HUES64 (cell line): ENCODE measurements around the gene RAB43.

Source experiments
- H3K27ac ChIP-seq: 2 replicates; pipeline ENCODE4 v1.7.0; 2013; ENCODE audit warnings: low read depth, low read length, inconsistent platforms
- H3K27me3 ChIP-seq: 2 replicates; pipeline ENCODE4 v1.6.1; 2013; ENCODE audit warnings: mild to moderate bottlenecking, low read length; ENCODE audit not compliant: insufficient read depth
- H3K36me3 ChIP-seq: 2 replicates; pipeline ENCODE4 v1.6.1; 2013; ENCODE audit warnings: mild to moderate bottlenecking, low read length; ENCODE audit not compliant: insufficient read depth
- H3K4me1 ChIP-seq: 2 replicates; pipeline ENCODE4 v1.6.1; 2013; ENCODE audit warnings: mild to moderate bottlenecking, low read length, moderate library complexity; ENCODE audit not compliant: insufficient read depth
- H3K4me3 ChIP-seq: 2 replicates; pipeline ENCODE4 v1.5.1; 2013; ENCODE audit warnings: mild to moderate bottlenecking, low read length, moderate library complexity
- H3K9ac ChIP-seq: 2 replicates; pipeline ENCODE4 v1.6.1; 2013; ENCODE audit warnings: mild to moderate bottlenecking, low read depth, low read length
- H3K9me3 ChIP-seq: 2 replicates; pipeline ENCODE4 v1.6.1; 2013; ENCODE audit warnings: low read depth, low read length; ENCODE audit not compliant: insufficient read depth
- WGBS: fragments of 150-250, 120-280 bp; methylation state at CpG from one replicate; pipeline ENCODE4 v1.1.7; 2013; ENCODE audit warnings: missing lambda C conversion rate; 5-methylcytosine and 5-hydroxymethylcytosine counted together

The RAB43 gene

DNA sequence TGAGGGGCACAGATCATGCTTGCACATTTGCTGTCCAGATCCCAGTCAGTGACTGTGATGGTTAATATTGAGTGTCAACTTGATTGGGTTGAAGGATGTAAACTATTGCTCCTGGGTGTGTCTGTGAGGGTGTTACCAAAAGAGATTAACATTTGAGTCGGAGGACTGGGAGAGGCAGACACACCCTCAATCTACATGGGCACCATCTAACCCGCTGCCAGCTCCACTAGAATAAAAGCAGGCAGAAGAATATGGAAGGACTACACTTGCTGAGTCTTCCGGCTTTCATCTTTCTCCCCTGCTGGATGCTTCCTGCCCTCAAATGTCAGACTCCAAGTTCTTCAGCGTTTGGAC, 55.9 kb downstream of the RAB43 start:
- H3K4me1 ChIP-seq: peaks cover 3% of the 10 kb centered on the region; the same call in 1 of the 2 replicates

DNA sequence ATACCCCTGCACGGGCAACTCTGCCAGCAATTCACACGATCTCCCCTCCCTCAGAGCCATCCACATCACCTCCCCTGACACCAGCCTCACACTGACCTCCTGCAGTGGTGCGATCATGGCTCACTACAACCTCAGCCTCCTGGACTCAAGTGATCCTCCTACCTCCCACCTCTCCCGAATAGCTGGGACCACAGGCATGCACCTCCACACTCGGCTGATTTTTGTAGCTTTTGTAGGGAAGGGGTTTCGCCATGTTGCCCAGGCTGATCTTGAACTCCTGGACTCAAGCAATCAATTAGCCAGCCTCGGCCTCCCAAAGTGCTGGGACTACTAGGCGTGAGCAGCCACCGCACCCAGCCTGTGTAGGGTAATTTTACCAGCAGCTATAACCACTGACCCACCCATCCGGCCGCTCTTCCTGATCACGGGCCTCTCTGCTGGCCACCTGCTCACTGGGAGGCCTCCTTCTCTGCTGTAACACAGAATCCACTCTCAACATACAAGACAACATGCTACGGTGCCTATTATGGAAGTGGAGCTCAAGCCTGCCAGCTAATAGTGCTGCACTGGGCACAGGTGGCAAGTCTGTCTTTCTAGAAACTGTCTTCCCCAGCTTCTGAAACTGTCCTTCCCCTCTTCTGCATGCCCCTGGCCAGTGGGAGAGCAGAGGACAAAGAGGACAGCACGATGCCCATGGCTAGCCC, 56.4 kb downstream of the RAB43 start:
- no peaks in the 10 kb centered on the region for H3K27me3 ChIP-seq
- H3K27ac ChIP-seq: no peak overlapping the region
- WGBS: 92% methylated on average over 14 of the region's 14 CpGs
- H3K9me3 ChIP-seq: no peaks in the 10 kb centered on the region
- H3K4me3 ChIP-seq: no peak overlapping the region
- no peaks in the 10 kb centered on the region for H3K36me3 ChIP-seq
- no peak overlapping the region for H3K9ac ChIP-seq
- H3K4me1 ChIP-seq: peaks cover 3% of the 10 kb centered on the region; the same call in 1 of the 2 replicates

More for the DNA sequence above, 55.9 kb downstream of the RAB43 start:
- H3K27ac ChIP-seq: no peak overlapping the region
- no peaks in the 10 kb centered on the region for H3K27me3 ChIP-seq
- no peak overlapping the region for H3K9ac ChIP-seq
- no peaks in the 10 kb centered on the region for H3K9me3 ChIP-seq
- WGBS: 96% methylated on average over 4 of the region's 4 CpGs
- no peak overlapping the region for H3K4me3 ChIP-seq
- H3K36me3 ChIP-seq: no peaks in the 10 kb centered on the region

DNA sequence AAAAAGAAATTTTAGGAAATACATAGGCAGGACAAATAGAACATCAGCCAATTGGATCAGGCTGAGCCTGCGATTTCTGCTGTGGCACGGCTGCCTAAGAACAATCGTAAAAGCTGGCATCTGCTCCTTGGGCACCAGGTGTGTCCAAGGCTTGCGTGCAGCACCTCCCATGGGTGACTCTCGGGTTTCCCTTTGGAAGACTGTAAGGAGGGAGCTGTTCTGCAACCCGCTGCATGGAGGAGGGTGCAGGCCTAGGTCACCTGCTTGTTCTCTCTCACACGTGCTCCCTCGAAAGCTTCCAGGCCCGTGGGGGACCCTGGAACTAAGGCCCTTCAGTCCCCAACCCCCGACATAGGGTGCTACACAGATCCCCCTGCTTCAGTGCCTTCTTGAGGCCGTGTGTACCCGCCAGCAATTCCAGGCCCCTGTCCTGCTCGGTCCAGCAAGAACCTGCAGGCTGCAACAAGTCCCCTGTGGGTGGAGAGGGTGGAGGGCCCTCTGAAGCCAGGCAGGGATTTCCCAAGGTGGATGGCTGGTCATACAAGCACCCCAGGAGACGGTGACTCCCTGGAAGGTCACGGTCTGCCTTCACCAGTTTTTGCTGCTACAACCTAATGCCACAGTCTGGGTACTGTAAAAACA, 57.6 kb downstream of the RAB43 start:
- Histone ChIP-seq H3K4me1 (peaks cover 3% of the 10 kb centered on the region; the same call in 1 of the 2 replicates), H3K27me3 (no peaks in the 10 kb centered on the region), H3K9me3 (no peaks in the 10 kb centered on the region), H3K27ac (no peak overlapping the region), H3K4me3 (no peak overlapping the region), H3K9ac (no peak overlapping the region), H3K36me3 (no peaks in the 10 kb centered on the region)
- 92% methylated on average over 15 of the region's 15 CpGs for WGBS

DNA sequence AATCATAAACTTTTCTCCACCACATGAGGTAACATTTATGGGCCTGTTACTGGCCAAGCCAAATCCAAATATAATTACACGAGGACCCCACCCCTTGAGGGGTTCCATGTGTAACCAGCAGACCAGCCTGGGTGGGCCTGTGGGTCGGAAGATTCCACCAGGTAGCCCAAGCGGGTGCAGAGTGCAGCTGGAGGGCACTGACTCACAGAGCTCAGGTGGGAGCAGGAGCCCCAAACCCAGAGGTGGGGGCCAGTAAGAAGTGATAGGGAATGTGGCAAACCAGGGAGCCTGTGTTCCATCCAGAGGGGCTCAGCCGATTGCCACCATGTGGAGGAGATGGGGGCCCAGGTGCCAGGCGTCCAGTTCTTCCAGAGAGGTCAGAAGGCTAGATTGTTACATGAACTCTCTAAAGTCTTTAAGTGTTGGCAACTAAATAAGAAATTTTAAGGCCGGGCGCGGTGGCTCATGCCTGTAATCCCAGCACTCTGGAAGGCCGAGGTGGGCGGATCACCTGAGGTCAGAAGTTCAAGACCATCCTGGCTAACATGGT, 58.4 kb downstream of the RAB43 start:
- peaks cover 3% of the 10 kb centered on the region; the same call in 1 of the 2 replicates for H3K4me1 ChIP-seq
- H3K9me3 ChIP-seq: no peaks in the 10 kb centered on the region
- 95% methylated on average over 10 of the region's 10 CpGs for WGBS
- no peak overlapping the region for H3K9ac ChIP-seq
- no peak overlapping the region for H3K4me3 ChIP-seq
- H3K36me3 ChIP-seq: no peaks in the 10 kb centered on the region
- no peaks in the 10 kb centered on the region for H3K27me3 ChIP-seq
- H3K27ac ChIP-seq: no peak overlapping the region

DNA sequence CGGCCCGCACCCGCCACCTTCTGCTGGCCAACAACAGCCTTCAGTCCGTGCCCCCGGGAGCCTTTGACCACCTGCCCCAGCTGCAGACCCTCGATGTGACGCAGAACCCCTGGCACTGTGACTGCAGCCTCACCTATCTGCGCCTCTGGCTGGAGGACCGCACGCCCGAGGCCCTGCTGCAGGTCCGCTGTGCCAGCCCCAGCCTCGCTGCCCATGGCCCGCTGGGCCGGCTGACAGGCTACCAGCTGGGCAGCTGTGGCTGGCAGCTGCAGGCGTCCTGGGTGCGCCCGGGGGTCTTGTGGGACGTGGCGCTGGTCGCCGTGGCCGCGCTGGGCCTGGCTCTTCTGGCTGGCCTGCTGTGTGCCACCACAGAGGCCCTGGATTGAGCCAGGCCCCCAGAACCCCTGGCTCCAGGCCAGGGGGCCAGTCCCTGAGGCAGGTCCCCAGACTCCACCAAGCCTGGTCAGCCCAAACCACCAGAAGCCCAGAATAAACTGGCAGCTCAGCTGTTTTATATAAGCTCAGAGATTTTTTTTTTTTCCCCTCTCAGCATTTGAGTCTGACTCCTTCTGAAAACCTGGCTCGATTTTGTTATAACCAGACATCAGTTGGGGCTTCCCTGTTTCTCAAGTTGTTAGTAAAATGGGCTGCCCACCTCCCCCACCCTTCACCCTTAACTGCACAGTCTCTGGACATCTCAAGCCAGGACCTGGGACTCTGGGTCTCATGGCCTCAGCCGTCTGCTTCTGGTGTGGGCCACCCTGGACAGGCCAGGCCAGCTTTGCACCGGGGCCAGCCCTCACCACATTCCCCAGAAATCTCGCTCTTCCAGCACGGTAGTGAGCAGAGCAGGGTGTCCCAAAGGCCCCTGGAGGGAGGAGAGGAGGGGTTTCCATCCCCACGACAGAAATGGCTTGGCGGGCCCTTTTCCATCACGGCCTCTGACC, 59.4 kb downstream of the RAB43 start:
- Histone ChIP-seq H3K4me3 (no peak overlapping the region), H3K9ac (no peak overlapping the region), H3K4me1 (peaks cover 3% of the 10 kb centered on the region; the same call in 1 of the 2 replicates), H3K27ac (no peak overlapping the region), H3K9me3 (no peaks in the 10 kb centered on the region), H3K36me3 (no peaks in the 10 kb centered on the region), H3K27me3 (no peaks in the 10 kb centered on the region)
- WGBS: 95% methylated on average over 32 of the region's 32 CpGs

DNA sequence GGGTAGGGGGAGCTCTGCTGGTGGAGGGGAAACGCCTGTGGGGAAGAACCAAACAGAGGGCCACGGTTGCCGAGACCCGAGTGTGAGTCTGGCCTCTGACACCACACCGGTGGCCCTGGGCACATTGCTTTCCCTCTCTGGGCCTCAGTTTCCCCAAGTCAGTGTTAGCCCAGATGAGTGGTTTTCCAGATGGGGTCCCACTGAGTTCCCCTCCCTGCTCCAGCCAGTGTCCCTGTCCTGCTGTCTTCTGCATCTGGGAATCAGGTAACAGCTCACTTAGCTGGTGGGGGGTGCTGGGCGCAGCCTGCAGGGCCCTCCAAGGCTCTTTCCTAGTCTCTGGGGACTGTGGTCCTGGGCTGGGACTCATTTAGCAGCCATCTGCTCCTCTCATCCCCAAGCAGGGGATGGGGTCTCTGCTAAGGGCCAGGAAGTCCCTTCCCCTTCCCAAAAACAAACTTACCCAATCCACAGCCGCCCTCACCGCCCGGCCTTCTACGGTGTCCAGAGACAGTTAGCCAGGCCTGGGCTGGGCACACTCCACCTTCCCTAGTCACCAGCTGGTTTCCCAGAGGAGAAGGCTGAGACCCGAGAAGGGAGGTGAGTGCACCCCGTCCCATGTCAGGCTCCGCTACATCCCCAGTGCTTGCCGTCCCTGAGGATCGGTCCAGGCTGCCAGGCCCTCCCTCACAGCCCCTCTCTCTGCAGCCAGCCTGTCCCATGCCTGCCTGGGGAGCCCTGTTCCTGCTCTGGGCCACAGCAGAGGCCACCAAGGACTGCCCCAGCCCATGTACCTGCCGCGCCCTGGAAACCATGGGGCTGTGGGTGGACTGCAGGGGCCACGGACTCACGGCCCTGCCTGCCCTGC, 60.3 kb downstream of the RAB43 start:
- Histone ChIP-seq H3K9me3 (no peaks in the 10 kb centered on the region), H3K4me3 (no peak overlapping the region), H3K9ac (no peak overlapping the region), H3K36me3 (no peaks in the 10 kb centered on the region), H3K27ac (no peak overlapping the region), H3K27me3 (no peaks in the 10 kb centered on the region), H3K4me1 (peaks cover 3% of the 10 kb centered on the region; the same call in 1 of the 2 replicates)
- 90% methylated on average over 19 of the region's 19 CpGs for WGBS

DNA sequence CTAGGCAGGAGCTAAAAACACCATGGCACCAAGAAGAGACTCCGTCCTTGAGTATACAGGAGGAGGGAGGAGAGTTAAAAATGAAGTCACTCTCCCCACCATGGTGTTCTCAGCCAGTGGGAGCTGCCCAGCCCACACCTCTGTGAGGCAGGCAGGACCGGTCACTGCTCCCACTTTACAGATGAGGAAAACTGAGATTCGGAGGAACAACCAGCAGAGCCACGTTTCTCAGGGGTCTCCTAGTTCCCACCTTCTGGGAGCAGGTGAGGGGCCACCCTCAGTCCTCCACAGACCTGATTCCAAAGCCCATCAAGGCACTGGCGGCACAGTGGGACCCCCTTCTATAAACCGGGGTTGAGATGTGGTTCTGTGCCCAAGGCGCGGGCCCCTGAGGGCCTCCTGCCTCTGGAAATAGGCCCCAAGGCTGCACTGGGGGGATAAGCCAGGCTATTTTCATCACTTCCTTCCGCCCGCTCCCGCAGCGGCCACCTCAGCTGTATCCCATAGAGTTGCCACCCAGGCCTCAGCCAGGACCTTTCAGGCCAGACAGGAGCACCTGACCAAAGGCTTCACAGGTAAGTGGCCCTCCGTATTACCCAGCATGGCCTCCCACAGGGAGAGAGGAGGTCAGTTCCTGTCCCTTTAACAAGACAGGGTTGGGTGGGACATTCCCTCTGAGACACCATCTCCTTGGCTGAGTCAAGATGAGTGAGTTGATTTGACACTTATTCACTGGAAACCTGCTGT, 61.2 kb downstream of the RAB43 start, which contains the start of gene GP9:
TSS of gene GP9 (plus strand) at position 504 of the 747 bp plus-strand sequence. CDS start 961 bp downstream, outside the sequence.
- no peaks in the 10 kb centered on the region for H3K36me3 ChIP-seq
- H3K27me3 ChIP-seq: no peaks in the 10 kb centered on the region
- no peaks in the 10 kb centered on the region for H3K9me3 ChIP-seq
- no peak within 1 kb of the TSS for H3K9ac ChIP-seq
- no peak within 1 kb of the TSS for H3K4me3 ChIP-seq
- no peak within 1 kb of the TSS for H3K27ac ChIP-seq
- peaks cover 3% of the 10 kb centered on the region; the same call in 1 of the 2 replicates for H3K4me1 ChIP-seq
- 91% methylated on average over 13 of the region's 13 CpGs for WGBS

DNA sequence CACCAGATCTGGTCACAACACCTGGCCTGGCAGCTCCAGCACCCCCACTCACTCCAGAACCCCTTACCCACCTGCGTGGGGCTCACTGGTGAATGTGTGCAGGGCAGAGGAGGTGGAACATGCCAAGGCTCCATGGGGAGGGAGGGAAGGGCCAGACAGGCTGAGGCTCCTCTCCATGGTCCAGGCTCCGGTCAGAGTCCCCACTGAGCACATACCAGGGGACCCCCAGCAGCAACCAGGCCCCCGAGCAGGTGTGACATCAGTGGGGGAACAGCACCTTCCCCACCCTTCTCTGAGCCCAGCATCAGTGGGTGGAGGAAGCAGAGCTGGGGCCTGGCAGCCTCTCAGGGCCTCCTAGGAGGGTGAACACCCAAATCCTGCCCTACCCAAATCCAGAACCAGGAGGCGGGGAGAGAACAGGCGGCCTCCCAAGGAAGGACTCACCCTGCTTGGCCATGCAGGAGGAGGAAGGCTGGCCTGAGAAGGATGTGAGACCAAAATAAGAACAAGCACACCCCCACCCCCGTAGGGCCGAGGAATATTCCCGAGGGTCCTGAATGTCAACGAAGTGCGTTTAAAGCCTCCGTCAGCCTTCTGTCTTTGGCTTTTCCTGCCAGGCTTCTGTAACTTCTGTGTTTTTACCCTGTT, 62.2 kb downstream of the RAB43 start:
- Histone ChIP-seq H3K27me3 (no peaks in the 10 kb centered on the region), H3K36me3 (no peaks in the 10 kb centered on the region), H3K4me3 (no peak overlapping the region), H3K9me3 (no peaks in the 10 kb centered on the region), H3K9ac (no peak overlapping the region), H3K4me1 (peaks cover 3% of the 10 kb centered on the region; the same call in 1 of the 2 replicates), H3K27ac (no peak overlapping the region)
- WGBS: 94% methylated on average over 11 of the region's 11 CpGs

DNA sequence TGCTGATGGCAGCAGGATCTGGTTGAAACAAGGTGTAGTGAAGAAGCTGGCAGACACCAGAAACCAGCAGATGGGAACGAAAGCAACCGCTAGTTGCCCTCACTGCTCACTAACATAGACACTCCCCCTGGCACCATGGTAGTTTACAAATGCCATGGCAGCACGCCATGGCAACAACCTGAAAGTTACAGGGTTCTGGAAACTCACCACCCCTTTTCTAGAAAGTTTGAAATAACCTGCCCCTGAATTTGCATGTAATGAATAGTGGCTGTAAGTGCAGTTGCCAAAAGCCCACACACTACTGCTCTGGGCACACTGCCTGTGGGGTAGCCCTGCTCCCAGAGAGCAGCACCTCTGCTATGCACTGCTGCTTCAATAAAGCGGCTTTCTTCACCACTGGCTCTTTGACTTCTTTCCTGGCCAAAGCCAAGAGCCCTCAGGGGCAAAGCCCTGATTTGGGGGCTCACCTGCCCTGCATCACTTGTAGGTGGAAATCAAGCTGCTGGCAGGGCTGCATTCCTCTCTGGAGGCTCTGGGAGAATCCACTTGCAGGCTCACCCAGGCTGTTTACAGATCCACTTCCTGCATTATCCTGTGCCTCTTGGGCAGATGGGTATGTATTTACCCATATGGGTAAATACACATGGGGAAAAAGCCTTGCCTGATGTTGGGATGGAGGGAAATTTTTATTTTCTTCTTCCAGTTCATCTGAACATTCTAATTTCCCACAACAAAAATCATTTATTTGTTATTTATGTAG, 63.0 kb downstream of the RAB43 start:
- peaks cover 3% of the 10 kb centered on the region; the same call in 1 of the 2 replicates for H3K4me1 ChIP-seq
- no peak overlapping the region for H3K27ac ChIP-seq
- WGBS: 90% methylated on average over 4 of the region's 4 CpGs
- no peaks in the 10 kb centered on the region for H3K36me3 ChIP-seq
- no peak overlapping the region for H3K9ac ChIP-seq
- no peaks in the 10 kb centered on the region for H3K9me3 ChIP-seq
- H3K27me3 ChIP-seq: no peaks in the 10 kb centered on the region
- no peak overlapping the region for H3K4me3 ChIP-seq
